GM18517 (cell line): ENCODE measurements around the gene PROM2.
"Not testable (repeated sequence)": the region's sequence is repeated elsewhere in the genome, so short reads cannot be mapped to it uniquely, and the experiment has no call there.

Experiments used
- ATAC-seq: cut with Tn5 transposase; IDR thresholded peaks from one replicate; pipeline ENCODE4 v1.9.1; 2021; ENCODE audit warnings: mild to moderate bottlenecking, moderate library complexity; ENCODE audit not compliant: unreplicated experiment

The PROM2 gene

DNA sequence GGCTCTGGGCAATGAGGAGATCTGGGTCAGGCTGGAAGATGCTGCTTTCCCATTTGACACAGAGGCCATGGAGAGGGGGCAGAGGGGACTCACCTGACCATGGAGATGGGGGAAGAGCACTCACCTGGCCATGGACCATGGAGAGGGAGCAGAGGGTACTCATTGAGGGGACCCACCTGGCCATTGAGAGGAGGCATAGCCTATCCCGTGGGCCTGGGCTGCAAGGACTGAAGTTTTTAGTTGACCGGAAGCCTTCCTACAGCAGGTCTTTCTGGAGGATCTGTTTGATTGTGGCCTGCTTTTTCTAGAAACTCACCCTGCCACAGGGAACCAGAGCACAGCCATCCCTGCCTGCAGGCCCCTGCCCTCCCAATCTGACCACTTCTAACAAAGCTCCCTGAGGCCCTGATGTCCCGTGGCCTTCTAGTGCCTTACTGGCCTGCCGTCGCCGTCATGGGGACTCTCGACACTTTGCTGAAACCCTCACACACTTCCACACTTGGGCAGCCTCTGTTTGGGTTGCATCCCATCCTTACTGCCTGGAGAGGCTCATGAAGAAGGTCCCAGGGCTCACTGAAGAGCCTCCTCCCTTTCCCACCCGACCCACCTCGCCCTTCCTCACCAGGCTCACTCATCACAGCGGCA lies 5.1 kb upstream of the PROM2 start:
- no peak for ATAC-seq

DNA sequence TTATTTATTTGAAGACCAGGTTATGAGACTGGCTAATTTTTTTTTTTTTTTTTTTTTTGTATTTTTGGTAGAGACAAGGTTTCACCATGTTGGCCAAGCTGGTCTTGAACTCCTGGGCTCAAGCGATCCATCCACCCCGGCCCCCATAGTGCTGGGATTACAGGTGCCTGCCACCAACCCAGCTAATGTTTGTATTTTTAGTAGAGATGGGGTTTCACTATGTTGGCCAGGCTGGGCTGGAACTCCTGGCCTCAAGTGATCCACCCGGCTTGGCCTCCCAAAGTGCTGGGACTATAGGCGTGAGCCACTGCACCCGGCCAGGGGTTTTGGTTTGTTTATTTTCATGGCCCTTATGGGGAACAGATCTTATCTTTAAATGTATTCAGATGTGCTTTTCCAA lies 4.5 kb upstream of the PROM2 start:
- not testable (repeated sequence) for ATAC-seq

DNA sequence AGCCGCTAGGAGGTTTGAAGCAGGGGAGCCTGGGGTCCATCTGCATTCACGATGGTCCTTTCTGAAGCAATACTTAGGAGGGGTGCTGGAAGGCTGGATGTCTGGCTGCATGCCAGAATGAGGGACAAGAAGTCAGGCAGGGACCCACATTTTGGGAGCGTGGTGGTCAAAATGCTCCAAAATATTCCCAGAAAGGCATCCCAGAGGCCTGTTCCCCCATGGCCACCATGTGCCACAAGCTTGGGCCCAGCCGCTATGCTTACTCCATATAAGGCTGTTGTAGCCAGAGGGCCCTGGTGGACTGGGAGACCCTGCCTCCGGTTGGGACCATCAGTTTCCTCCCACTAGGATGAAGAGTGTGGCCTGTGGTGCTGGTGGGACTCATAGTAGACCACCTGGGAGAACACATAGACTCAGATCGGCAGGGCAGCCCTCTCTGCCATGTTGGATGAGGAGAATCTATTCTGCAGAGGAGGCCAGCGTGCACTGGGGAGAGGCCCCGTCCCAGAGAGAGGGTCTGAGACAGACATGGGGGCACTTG lies 3.6 kb upstream of the PROM2 start:
- ATAC-seq, result no peak

DNA sequence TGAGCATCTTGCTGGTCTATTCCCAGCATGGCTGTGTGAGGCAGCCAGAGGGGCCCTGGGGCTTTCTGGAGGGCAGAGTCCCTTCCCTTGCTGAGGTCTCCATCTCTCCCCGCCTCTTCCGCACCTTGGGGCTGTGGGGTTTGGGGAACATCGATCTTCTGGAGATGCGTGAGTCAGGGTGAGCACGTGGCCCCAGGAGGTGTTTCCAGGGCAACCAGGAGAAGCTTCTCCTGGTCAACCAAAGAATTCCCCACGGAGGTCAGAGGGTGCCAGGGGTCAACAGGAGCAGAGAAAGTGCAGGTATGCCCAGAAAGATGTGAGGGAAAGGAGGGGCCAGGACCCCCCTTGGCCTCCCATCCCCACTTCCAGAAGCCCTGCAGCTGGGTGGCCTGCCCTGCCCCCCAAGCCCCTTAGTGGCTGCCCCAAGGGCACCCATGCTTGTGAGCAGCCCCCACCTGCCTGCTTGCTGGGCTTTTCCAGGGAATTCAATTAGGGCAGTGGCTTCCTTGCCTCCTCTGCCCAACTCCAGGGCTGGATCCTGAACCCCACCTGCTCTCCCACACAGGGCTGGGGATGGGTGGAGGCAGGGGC lies 2.8 kb upstream of the PROM2 start:
- ATAC-seq, result no peak

DNA sequence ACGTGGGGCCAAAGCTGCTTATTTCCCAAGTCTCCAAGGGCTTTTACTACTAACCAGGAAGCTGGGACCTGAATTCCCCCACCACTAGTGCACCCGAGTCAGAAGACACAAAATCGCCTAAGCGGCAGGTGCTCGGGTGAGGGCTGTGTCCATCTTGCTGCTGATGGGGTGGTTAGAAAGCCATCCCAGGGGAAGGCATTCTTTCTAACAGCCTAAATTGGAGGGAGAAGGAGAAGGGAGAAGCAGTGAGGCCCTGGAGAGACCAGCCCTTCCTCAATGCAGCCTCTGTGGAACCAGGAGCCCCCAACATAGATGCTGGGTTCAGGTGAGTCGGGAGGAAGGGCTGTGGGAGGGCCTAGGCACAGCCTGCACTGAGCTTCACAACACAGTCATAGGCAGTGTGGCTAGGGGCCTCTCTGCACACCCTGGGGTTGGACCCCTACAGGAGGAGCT lies 1.9 kb upstream of the PROM2 start:
- no peak for ATAC-seq

DNA sequence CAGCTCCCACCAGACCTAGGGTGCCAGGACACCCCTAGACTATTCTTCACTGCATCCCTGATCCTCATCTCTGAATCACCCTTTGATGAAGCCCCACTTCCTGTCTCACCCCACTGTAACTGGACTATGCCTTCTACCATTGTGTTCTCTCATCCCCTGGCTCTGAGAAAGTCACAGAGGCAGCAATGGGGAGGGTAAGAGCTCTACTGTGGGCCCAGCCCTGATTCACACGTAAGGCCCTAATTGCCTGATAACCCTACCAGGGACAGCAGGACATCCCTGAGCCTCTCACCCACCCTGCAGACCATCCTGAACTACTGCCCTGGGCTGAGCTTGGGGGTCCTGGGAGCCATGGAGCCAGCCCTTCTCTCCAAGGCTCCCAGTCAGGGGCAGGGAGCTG lies 1.5 kb upstream of the PROM2 start:
- ATAC-seq, result no peak

DNA sequence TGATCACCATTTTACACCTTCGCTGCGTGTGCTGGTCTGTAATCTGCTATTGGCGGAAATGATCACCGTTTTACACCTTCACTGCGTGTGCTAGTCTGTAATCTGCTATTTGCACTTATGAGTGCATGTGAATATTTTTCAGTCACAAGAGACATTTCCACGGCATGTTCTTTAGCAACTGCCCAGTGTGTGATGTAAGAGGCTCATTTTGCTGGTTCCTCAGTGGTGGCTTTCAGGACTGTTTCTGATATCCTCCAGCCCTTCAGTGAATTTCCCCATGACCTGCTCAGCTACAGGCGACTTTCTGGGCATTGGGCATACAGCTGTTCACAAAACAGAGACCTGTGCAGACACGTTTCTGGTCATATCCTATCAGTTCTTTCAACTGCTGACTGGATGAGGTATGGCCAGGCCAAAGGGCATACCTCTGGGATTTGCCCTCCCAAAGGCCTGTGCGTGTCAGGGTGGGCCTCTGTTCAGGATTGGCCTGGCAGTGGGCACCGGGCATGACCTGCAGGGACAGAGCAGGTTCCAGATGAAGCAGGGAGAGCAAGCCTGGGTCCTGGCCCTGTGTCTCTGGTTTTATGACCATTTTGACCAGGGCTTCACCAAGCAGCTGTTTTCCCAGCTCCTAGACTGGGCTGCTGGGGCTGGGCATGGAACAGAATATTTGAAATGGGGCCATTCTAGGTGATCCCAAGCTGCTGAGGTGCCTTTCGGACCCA lies 521 bp upstream of the PROM2 start:
- ATAC-seq, result no peak

DNA sequence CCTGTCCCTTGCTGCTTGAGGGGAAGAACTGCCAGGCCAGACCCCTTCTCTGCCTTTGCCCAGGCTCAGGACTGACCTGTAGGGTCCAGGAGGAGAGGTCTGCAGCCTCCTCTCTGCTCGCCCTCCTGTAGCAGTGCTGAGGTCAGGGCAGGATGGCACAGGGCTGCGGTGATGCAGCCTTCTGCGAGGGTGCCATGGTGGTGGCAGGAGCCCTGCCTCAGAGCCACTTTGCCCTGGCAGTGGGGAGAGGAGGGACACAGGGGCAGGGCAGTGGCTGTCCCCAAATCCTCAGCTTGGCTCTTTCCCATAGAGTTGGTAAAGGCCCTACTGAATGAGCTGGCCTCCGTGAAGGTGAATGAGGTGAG lies 884 bp downstream of the PROM2 start:
- ATAC-seq, result no peak

DNA sequence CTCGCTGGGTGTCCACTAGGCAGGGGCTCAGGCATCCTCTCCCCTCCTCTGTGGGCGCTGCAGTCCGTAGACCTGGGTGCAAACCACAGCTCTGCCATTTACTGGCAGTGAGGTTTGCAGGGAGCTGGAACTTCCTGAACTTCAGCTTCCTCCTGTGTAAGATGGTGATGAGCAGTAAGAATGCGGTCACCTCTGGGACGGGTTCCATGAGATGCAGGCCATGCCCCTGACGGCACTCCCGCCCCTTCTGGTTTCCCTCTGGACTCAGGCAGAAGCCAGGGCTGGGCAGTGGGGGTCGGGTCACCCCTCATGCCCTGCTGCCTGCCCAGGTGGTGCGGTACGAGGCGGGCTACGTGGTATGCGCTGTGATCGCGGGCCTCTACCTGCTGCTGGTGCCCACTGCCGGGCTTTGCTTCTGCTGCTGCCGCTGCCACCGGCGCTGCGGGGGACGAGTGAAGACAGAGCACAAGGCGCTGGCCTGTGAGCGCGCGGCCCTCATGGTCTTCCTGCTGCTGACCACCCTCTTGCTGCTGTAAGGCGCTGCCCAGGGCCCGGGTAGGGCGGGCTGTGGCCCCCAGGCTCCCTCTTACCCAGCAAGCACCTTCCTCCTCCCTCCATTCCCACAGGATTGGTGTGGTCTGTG lies 1.5 kb downstream of the PROM2 start:
- ATAC-seq, result no peak

DNA sequence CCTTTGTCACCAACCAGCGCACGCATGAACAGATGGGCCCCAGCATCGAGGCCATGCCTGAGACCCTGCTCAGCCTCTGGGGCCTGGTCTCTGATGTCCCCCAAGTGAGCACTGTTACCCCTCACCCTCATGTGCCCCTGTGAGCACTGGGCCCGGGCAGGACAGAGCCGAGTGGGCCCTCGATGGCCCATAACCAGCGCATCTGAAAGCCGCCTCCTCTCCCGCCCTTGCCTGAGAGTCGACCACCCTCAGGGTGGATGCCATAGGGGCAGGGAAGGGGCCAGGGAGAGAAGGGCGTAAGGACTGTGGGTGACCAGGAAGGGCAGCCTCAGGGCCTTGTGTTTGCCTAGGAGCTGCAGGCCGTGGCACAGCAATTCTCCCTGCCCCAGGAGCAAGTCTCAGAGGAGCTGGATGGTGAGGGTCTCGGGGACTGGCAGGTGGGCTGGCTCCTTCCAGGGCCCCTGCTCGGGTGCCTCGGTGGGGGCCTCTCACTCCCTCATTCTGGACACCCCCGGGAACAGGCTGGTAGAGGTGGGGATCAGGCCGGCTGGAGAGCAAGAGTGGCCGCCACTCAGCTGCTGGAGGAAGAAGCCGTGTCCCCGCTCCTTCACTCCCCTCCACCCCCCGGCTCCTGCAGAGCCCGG lies 2.1 kb downstream of the PROM2 start:
- ATAC-seq, result no peak

DNA sequence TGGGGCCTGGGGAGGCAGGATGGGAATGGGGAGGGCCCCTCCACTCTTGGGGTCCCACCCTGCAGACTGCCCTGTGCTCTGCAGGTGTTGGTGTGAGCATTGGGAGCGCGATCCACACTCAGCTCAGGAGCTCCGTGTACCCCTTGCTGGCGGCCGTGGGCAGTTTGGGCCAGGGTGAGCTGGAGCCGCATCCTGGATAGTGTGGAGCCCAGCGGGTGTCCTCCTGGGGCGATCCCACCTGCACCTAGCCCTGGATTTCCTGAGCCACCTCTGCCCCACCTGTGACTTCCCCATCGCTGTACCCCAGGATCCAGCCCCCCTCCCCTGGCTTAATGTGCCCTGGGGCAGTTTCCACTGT lies 2.6 kb downstream of the PROM2 start:
- ATAC-seq, result no peak

DNA sequence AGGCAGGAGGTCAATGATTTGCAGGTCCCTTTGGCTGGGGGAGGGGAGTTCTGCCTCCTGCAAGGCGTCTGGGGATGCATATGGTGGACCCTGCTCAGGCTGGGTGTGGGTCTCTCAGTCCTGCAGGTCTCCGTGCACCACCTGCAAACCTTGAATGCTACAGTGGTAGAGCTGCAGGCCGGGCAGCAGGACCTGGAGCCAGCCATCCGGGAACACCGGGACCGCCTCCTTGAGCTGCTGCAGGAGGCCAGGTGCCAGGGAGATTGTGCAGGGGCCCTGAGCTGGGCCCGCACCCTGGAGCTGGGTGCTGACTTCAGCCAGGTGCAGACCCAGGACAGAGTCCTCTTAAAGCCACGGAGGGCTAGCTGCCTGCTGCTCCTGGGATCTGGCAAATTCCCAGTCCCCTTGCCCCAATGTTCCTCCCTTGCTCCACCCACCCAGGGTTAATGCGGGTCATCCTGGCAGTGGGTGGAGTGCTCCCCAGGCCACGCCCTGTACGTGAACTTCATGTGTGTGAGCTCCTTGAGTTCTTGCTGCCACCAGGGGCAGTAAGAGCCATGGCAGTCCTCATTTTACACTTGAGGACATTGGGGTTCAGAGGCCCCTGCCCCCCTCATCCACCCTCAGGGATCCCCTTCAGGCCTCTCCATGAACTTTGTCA lies 3.1 kb downstream of the PROM2 start:
- no peak for ATAC-seq

DNA sequence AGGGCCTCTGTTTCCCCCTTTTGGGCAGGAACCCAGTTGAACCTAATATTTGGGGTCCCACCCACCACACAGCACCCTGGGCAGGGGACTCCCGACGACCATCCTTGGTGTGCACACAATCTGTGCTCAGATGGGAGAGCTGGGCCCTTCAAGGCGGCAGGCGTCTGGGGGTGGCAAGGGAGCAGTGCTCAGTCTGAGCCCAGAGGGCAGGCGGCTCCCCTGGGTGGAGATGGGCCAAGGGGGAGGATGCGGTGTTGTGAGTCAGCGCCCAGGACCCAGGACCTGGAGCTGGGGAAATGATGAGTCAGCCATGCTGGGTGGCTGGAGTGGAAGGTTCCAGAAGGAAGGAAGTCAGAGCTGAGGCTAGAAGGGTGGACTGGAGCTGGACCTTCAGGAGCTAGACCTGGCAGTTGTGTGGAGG lies 3.8 kb downstream of the PROM2 start:
- no peak for ATAC-seq

DNA sequence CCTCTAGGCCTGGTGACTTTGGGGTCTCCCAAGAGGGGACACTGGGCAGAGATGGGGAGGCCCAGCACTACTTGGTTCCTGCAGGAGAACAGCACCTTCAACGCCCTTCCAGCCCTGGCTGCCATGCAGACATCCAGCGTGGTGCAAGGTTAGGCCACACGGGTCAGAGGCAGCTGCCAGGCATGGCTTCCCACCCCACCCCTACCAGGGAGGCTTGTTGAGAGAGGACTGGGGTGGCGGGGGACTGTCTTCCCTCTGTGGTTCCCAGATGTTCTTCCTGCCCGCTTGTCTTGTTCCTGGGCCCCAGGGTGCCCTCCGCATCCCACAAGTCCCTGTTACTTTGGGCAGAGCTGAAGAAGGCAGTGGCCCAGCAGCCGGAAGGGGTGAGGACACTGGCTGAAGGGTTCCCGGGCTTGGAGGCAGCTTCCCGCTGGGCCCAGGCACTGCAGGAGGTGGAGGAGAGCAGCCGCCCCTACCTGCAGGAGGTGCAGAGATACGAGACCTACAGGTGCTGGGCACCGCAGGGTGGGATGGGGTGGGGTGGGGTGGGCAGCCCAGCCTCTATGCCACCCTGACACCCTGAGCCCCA lies 4.5 kb downstream of the PROM2 start:
- no peak for ATAC-seq

DNA sequence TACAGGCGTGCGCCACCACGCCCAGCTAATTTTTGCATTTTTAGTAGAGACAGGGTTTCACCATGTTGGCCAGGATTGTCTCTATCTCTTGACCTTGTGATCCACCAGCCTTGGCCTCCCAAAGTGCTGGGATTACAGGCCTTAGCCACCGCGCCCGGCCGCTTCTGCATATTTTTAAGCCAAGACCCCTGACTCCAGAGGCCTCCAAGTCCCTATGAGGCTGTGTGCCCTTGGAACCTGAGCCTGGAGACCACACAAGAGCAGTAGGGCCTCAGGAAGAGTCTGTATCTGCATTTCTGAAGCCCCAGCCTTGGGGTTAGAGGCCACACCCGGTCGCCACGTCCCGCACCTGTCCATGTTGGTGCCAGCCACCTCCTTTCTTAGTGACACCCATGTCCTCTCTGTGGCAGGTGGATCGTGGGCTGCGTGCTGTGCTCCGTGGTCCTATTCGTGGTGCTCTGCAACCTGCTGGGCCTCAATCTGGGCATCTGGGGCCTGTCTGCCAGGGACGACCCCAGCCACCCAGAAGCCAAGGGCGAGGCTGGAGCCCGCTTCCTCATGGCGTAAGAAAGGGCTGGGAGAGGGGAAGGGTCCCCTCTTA lies 5.3 kb downstream of the PROM2 start:
- no peak for ATAC-seq

DNA sequence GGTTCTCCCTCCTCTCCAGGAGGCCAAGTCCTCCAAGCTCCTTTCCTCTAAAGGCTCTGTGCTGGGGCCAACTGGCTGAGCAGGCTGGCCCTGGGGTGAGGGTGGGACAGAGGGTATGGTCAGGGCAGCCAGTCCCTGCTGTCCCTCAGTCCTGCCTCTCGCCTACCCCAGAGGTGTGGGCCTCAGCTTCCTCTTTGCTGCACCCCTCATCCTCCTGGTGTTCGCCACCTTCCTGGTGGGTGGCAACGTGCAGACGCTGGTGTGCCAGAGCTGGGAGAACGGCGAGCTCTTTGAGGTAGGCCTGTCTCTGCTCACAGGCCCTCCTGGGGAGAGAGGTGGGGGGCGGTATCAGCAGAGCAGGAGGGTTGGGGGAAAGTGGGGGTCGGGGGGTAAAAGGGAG lies 6.8 kb downstream of the PROM2 start:
- no peak for ATAC-seq

DNA sequence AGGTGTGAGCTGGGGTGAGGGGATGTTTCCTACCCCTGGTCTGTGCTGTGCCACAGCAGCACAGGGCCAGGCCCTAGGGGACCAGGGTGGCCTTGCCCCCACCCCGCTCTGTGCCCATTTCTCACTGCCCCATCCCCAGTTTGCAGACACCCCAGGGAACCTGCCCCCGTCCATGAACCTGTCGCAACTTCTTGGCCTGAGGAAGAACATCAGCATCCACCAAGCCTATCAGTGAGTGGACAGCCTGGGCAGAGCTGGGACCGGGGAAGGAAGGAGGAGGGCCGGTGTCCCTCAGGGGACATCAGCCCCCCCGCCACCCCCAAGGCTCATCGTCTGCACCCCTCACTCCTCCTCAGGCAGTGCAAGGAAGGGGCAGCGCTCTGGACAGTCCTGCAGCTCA lies 7.5 kb downstream of the PROM2 start:
- ATAC-seq, result no peak

DNA sequence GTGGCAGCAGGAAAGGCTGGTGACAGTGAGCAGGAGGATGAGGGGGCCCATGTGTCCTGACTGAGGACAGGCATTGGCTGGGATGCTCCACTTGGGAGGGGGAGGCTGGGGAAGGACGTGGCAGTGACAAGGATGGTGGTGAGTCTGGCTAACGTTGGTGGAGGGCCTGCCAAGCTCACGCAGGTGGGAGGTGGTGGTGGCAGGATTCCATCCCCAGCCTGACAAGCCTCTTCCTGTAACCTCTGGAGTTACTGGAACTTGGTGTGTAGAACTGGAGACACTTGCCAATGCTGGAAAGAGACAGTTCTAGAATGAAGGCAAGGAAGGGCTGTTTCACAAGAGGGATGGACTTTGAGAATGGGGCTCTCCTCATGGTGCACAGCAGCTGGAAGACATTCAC lies 8.2 kb downstream of the PROM2 start:
- no peak for ATAC-seq

DNA sequence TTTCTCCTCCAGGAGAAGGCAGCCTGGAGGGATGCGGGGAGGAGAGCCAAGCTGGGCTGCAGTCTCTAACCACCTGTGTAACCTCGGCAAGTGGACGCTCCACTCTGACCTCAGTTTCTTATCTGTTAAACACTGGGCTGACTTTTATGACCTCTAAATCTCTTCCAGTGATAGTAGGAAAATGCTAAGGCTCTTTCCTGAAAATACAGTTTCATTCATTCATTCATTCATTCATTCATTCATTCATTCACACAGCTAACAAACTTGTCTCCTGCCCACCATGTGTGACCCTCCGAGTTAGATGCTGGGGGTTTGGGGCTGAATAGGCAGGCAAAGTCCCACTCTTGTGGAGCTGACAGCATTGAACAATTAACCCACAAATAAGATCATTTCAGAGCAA lies 9.3 kb downstream of the PROM2 start:
- ATAC-seq, result no peak
